ENCODE data around the gene AQP2. TPM values are rescaled to one million over a fixed set of nuclear protein-coding genes. Genes with fewer than 3 reads are reported as not detected.
A peak's percentile ranks its signal among the peaks of the same experiment; 100 is the strongest.

The AQP2 gene
- total and polyA plus RNA-seq, 2 of the 4 experiments (the other 2 are of a cell fraction), result not detected

DNA sequence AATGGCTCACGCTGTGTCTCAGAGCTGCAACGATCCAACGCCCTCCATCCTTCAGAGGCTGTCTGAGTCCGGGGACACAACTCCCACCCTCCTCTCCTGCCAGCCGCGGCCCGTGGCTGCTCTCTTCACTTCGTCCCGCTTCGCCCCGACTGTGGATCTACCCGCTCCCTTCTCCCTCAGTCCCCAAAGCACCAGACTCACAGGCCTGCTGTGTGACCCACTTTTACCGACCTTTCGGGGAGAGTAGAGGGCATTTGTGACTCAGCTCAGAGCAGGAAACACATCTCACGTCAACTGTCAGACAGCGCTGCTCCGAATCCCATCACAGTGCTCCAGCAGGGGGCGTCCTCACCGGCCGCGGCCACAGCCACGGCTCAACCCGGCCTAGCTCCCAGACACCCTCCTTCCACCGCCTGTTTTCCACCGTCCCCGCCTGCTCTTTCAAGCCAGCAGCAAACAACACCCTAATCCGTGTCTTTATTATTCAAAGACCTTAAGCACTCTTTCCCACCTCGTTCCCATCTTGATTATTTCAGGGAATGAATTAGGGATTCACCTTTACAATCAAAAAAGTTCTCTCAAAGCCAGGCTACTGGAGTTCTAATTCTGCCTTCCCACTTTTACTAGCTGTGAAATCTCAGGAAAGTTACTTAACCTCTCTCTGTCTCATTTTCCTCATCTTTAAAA lies 5.0 kb upstream of the AQP2 start:
- Histone ChIP-seq H2AK5ac (ENCODE audit: low read depth, low read length) (no peak overlapping the region), H2BK120ac (ENCODE audit: low read depth, low read length) (peak overlapping the region; percentile 67; the same call in 1 of the 2 replicates), H3K4ac (ENCODE audit: low read depth, low read length) (peak overlapping the region; percentile 26; the same call in 1 of the 2 replicates), H4K8ac (ENCODE audit: low read depth in 2 of 2, low read length in 2 of 2) (peak overlapping the region in 1 of 2 experiments; percentile 51; a peak in 2 of 4 replicates), H2AFZ (replicated peaks; ENCODE audit: low read length, poor library complexity) (peak overlapping the region; percentile 89), H4K5ac (ENCODE audit: low read depth, low read length) (no peak overlapping the region; the same call in 1 of the 2 replicates), H2BK5ac (ENCODE audit: low read depth, low read length, poor library complexity, severe bottlenecking) (no peak overlapping the region), H3K14ac (replicated peaks; ENCODE audit: low read depth, low read length) (peak overlapping the region; percentile 51), H3K9me3 (ENCODE audit: control insufficient read depth, insufficient read depth, low read length) (no peaks in the 10 kb centered on the region), H3K18ac (ENCODE audit: low read depth, low read length) (no peak overlapping the region; the same call in 1 of the 2 replicates), H3K9ac (ENCODE audit: low read depth, low read length) (no peak overlapping the region), H3K4me2 (ENCODE audit: low read depth, low read length) (peak overlapping the region; percentile 47), H3K9me1 (ENCODE audit: insufficient read depth, low read length) (0 out of 2 replicates have a peak, but pooled peaks cover 3% of the 10 kb centered on the region), H3K23ac (ENCODE audit: low read depth, low read length) (no peak overlapping the region), H3K36me3 (ENCODE audit: control insufficient read depth, insufficient read depth, low read length) (no peaks in the 10 kb centered on the region), H3K4me3 (ENCODE audit: insufficient read depth, low read depth, low read length) (no peak overlapping the region), H4K20me1 (ENCODE audit: insufficient read depth, low read length) (no peaks in the 10 kb centered on the region), H3K27ac (ENCODE audit: insufficient read depth, low read length) (no peak overlapping the region), H2BK20ac (ENCODE audit: low read depth, low read length) (no peak overlapping the region), H2BK15ac (ENCODE audit: low read depth, low read length) (no peak overlapping the region; the same call in 2 of the 3 replicates), H3K56ac (ENCODE audit: extremely low read depth, insufficient read depth, low read length) (no peak overlapping the region), H3K79me1 (ENCODE audit: low read depth in 1 of 2, low read length in 2 of 2) (no peaks in the 10 kb centered on the region), H2AK9ac (replicated peaks; ENCODE audit: low read depth, low read length, poor library complexity) (peak overlapping the region; percentile 19), H3K4me1 (ENCODE audit: control insufficient read depth, insufficient read depth, low read length) (no peaks in the 10 kb centered on the region; the same call in 1 of the 2 replicates), H3K27me3 (ENCODE audit: control insufficient read depth, insufficient read depth, low read length) (peaks cover 12% of the 10 kb centered on the region; the same call in 1 of the 2 replicates), H4K91ac (ENCODE audit: insufficient read depth, low read depth, low read length) (no peak overlapping the region)
- dilution Hi-C loops (cut with HindIII; ENCODE audit: low sequenced_read_pairs, unreplicated experiment) (no loop called here), in situ Hi-C loops (cut with MboI; ENCODE audit: low sequenced_read_pairs) (no loop called here), intact Hi-C loops (cut with micrococcal nuclease) (loop anchor here (1.0 to 2.0 kb wide), 2 partner anchors 76 to 169 kb away; no protein-coding TSS in a partner anchor)
- BruUV-seq (replicated peaks), result no TSS peak
- DNase-seq (peak; percentile 79), ATAC-seq (ENCODE audit: low read depth) (peak; percentile 100)
- ChIA-PET CTCF (interaction anchor here (0.5 to 1.8 kb wide), 14 partner anchors 9 to 277 kb away, joined by 3 to 15 read pairs (median 4); no protein-coding TSS in a partner anchor), POLR2A (ENCODE audit: unreplicated experiment) (no interaction called here)
- WGBS, 2 experiments (ENCODE audit: extremely low coverage in 2 of 2, insufficient read length in 1 of 2), result 40% methylated on average over 4 of the region's 28 CpGs; no CpG with 5 or more reads in 1 of the 2 experiments
- TF ChIP-seq USF2 (IDR thresholded peaks at IDR 0.05; ENCODE audit: low read depth, low read length), result no peak
- no peak for TF ChIP-seq BHLHE40 (IDR thresholded peaks at IDR 0.05; ENCODE audit: low read depth, low read length)
- no peak for TF ChIP-seq MAFK (IDR thresholded peaks at IDR 0.05; ENCODE audit: low read depth, low read length)
- TF ChIP-seq MAZ (IDR thresholded peaks at IDR 0.05; ENCODE audit: borderline replicate concordance, low read depth, low read length), result peak; percentile 47; the same call in 1 of the 2 replicates
- TF ChIP-seq CEBPB (IDR thresholded peaks at IDR 0.05; ENCODE audit: low read depth, low read length), result no peak
- TF ChIP-seq MXI1 (IDR thresholded peaks at IDR 0.05; ENCODE audit: borderline replicate concordance, low read depth, low read length), result no peak
- no peak for TF ChIP-seq NFE2L2 (IDR thresholded peaks at IDR 0.05; ENCODE audit: low read depth, low read length)
- no peak for TF ChIP-seq RCOR1 (IDR thresholded peaks at IDR 0.05; ENCODE audit: insufficient replicate concordance, low read length)
- peak; percentile 55 for TF ChIP-seq RAD21 (IDR thresholded peaks at IDR 0.05; ENCODE audit: low read length)
- peak; percentile 66 for TF ChIP-seq SMC3 (IDR thresholded peaks at IDR 0.05; ENCODE audit: low read depth, low read length)
- TF ChIP-seq FOS (IDR thresholded peaks at IDR 0.05; ENCODE audit: low read depth, low read length), result peak; percentile 49; the same call in 1 of the 2 replicates
- TF ChIP-seq, protein P1, sequence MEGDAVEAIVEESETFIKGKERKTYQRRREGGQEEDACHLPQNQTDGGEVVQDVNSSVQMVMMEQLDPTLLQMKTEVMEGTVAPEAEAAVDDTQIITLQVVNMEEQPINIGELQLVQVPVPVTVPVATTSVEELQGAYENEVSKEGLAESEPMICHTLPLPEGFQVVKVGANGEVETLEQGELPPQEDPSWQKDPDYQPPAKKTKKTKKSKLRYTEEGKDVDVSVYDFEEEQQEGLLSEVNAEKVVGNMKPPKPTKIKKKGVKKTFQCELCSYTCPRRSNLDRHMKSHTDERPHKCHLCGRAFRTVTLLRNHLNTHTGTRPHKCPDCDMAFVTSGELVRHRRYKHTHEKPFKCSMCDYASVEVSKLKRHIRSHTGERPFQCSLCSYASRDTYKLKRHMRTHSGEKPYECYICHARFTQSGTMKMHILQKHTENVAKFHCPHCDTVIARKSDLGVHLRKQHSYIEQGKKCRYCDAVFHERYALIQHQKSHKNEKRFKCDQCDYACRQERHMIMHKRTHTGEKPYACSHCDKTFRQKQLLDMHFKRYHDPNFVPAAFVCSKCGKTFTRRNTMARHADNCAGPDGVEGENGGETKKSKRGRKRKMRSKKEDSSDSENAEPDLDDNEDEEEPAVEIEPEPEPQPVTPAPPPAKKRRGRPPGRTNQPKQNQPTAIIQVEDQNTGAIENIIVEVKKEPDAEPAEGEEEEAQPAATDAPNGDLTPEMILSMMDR (conservative IDR thresholded peaks at IDR 0.05; ENCODE audit: low read depth, low read length), result peak; percentile 90

All from IMR-90 (cell line).